ENCODE results near the gene SPIRE1. TPM values are rescaled to one million over a fixed set of nuclear protein-coding genes. Genes with fewer than 3 reads are reported as not detected.

SPIRE1 gene
- total and polyA plus RNA-seq, 2 of the 4 experiments (the other 2 are of a cell fraction) = 11.6 to 31.4 TPM

- H3K4ac ChIP-seq (ENCODE audit: low read depth, low read length) = no peak overlapping the region
- no peak overlapping the region for H3K14ac ChIP-seq (replicated peaks; ENCODE audit: low read depth, low read length)
- no peaks in the 10 kb centered on the region for H4K20me1 ChIP-seq (ENCODE audit: insufficient read depth, low read length)
- no peak overlapping the region for H2AK9ac ChIP-seq (replicated peaks; ENCODE audit: low read depth, low read length, poor library complexity)
- H3K4me2 ChIP-seq (ENCODE audit: low read depth, low read length) = no peak overlapping the region
- H2AFZ ChIP-seq (replicated peaks; ENCODE audit: low read length, poor library complexity) = no peak overlapping the region
- no peak overlapping the region for H4K91ac ChIP-seq (ENCODE audit: insufficient read depth, low read depth, low read length)
- no peak overlapping the region for H3K18ac ChIP-seq (ENCODE audit: low read depth, low read length)
- no peak overlapping the region for H3K4me3 ChIP-seq (ENCODE audit: insufficient read depth, low read depth, low read length)
- H3K4me1 ChIP-seq (ENCODE audit: control insufficient read depth, insufficient read depth, low read length) = no peaks in the 10 kb centered on the region
- peaks cover 13% of the 10 kb centered on the region for H3K9me1 ChIP-seq (ENCODE audit: insufficient read depth, low read length)
- POLR2A ChIA-PET (ENCODE audit: unreplicated experiment) = no interaction called here
- dilution Hi-C loops (cut with HindIII; ENCODE audit: low sequenced_read_pairs, unreplicated experiment) (loop anchor here (25.0 kb wide), 1 partner anchor 354 kb away; no protein-coding TSS in a partner anchor), in situ Hi-C loops (cut with MboI; ENCODE audit: low sequenced_read_pairs) (loop anchor here (10.0 kb wide), 1 partner anchor 58 kb away; the partner anchor contains the start of gene AFG3L2), intact Hi-C loops (cut with micrococcal nuclease) (no loop called here)
- no peak overlapping the region for H2BK120ac ChIP-seq (ENCODE audit: low read depth, low read length)
- H3K79me1 ChIP-seq (ENCODE audit: low read depth in 1 of 2, low read length in 2 of 2) = peaks cover 0 to 4% of the 10 kb centered on the region in 2 experiments; a peak in 1 of 4 replicates
- no peak overlapping the region for H2BK15ac ChIP-seq (ENCODE audit: low read depth, low read length)
- 94% methylated on average over 16 of the region's 31 CpGs; no CpG with 5 or more reads in 1 of the 2 experiments for WGBS, 2 experiments (ENCODE audit: extremely low coverage in 2 of 2, insufficient read length in 1 of 2)
- DNase-seq (no peak), ATAC-seq (ENCODE audit: low read depth) (no peak)
- H3K56ac ChIP-seq (ENCODE audit: extremely low read depth, insufficient read depth, low read length) = no peak overlapping the region
- H3K9me3 ChIP-seq (ENCODE audit: control insufficient read depth, insufficient read depth, low read length) = no peaks in the 10 kb centered on the region; the same call in 1 of the 2 replicates
- no peak overlapping the region for H4K5ac ChIP-seq (ENCODE audit: low read depth, low read length)
- H2AK5ac ChIP-seq (ENCODE audit: low read depth, low read length) = no peak overlapping the region
- H3K36me3 ChIP-seq (ENCODE audit: control insufficient read depth, insufficient read depth, low read length) = peaks cover 17% of the 10 kb centered on the region
- no peak overlapping the region for H4K8ac ChIP-seq (ENCODE audit: low read depth in 2 of 2, low read length in 2 of 2)
- H3K23ac ChIP-seq (ENCODE audit: low read depth, low read length) = no peak overlapping the region
- H3K9ac ChIP-seq (ENCODE audit: low read depth, low read length) = no peak overlapping the region
- no TSS peak for BruUV-seq (replicated peaks)
- TF ChIP-seq RAD21 (IDR thresholded peaks at IDR 0.05; ENCODE audit: low read length) (no peak), BHLHE40 (IDR thresholded peaks at IDR 0.05; ENCODE audit: low read depth, low read length) (no peak), USF2 (IDR thresholded peaks at IDR 0.05; ENCODE audit: low read depth, low read length) (no peak), SMC3 (IDR thresholded peaks at IDR 0.05; ENCODE audit: low read depth, low read length) (no peak), RCOR1 (IDR thresholded peaks at IDR 0.05; ENCODE audit: insufficient replicate concordance, low read length) (no peak), CHD1 (IDR thresholded peaks at IDR 0.05; ENCODE audit: low read depth, low read length) (no peak), CEBPB (IDR thresholded peaks at IDR 0.05; ENCODE audit: low read depth, low read length) (no peak), FOS (IDR thresholded peaks at IDR 0.05; ENCODE audit: low read depth, low read length) (no peak), NFE2L2 (IDR thresholded peaks at IDR 0.05; ENCODE audit: low read depth, low read length) (no peak), MXI1 (IDR thresholded peaks at IDR 0.05; ENCODE audit: borderline replicate concordance, low read depth, low read length) (no peak), MAZ (IDR thresholded peaks at IDR 0.05; ENCODE audit: borderline replicate concordance, low read depth, low read length) (no peak)
- TF ChIP-seq, protein P1, sequence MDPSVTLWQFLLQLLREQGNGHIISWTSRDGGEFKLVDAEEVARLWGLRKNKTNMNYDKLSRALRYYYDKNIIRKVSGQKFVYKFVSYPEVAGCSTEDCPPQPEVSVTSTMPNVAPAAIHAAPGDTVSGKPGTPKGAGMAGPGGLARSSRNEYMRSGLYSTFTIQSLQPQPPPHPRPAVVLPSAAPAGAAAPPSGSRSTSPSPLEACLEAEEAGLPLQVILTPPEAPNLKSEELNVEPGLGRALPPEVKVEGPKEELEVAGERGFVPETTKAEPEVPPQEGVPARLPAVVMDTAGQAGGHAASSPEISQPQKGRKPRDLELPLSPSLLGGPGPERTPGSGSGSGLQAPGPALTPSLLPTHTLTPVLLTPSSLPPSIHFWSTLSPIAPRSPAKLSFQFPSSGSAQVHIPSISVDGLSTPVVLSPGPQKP (IDR thresholded peaks at IDR 0.05; ENCODE audit: borderline replicate concordance, low read depth, low read length) = no peak
- TF ChIP-seq, protein P2, sequence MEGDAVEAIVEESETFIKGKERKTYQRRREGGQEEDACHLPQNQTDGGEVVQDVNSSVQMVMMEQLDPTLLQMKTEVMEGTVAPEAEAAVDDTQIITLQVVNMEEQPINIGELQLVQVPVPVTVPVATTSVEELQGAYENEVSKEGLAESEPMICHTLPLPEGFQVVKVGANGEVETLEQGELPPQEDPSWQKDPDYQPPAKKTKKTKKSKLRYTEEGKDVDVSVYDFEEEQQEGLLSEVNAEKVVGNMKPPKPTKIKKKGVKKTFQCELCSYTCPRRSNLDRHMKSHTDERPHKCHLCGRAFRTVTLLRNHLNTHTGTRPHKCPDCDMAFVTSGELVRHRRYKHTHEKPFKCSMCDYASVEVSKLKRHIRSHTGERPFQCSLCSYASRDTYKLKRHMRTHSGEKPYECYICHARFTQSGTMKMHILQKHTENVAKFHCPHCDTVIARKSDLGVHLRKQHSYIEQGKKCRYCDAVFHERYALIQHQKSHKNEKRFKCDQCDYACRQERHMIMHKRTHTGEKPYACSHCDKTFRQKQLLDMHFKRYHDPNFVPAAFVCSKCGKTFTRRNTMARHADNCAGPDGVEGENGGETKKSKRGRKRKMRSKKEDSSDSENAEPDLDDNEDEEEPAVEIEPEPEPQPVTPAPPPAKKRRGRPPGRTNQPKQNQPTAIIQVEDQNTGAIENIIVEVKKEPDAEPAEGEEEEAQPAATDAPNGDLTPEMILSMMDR (conservative IDR thresholded peaks at IDR 0.05; ENCODE audit: low read depth, low read length) = no peak
- CTCF ChIA-PET = no interaction called here
- H3K27me3 ChIP-seq (ENCODE audit: control insufficient read depth, insufficient read depth, low read length) = no peaks in the 10 kb centered on the region
- no peak overlapping the region for H2BK20ac ChIP-seq (ENCODE audit: low read depth, low read length)
- H2BK5ac ChIP-seq (ENCODE audit: low read depth, low read length, poor library complexity, severe bottlenecking) = no peak overlapping the region
- no peak overlapping the region for H3K27ac ChIP-seq (ENCODE audit: insufficient read depth, low read length)
These were observed 225.0 kb downstream of the SPIRE1 start for GRCh38 chr18:12432881-12433280.

Measured in IMR-90 (cell line).